Choroid plexus epithelial cell (primary cell): ENCODE measurements around the gene CAMK1D.

ENCODE experiments used
- DNase-seq: peaks from one replicate; pipeline ENCODE4 v3.0.0-alpha.2; 2010; ENCODE audit warnings: low read depth
- H3K4me3 ChIP-seq: 2 replicates; pipeline ENCODE4 v1.5.1; 2011; ENCODE audit warnings: low read depth, mild to moderate bottlenecking, control low read depth, low read length, moderate library complexity
- CTCF ChIP-seq: conservative IDR thresholded peaks from 2 replicates; pipeline ENCODE4 v1.5.1; 2011; ENCODE audit warnings: low read depth, mild to moderate bottlenecking, control low read depth, inconsistent platforms, low read length, moderate library complexity

The CAMK1D gene

GRCh38 chr10:12529976-12530375 is 180.6 kb downstream of the CAMK1D start:
- H3K4me3 ChIP-seq: no peak overlapping the region
- TF ChIP-seq CTCF: no peak
- no peak for DNase-seq

- TF ChIP-seq CTCF: no peak
- peak; percentile 31 for DNase-seq
- no peak overlapping the region for H3K4me3 ChIP-seq
Observed at GRCh38 chr10:12531305-12532220, 182.2 kb downstream of the CAMK1D start.

- DNase-seq: no peak
- no peak for TF ChIP-seq CTCF
- no peak overlapping the region for H3K4me3 ChIP-seq
Observed at GRCh38 chr10:12533151-12533550, 183.8 kb downstream of the CAMK1D start.

- DNase-seq: no peak
- TF ChIP-seq CTCF: no peak
Observed at GRCh38 chr10:12533723-12534122, 184.4 kb downstream of the CAMK1D start.

GRCh38 chr10:12534824-12535223 is 185.5 kb downstream of the CAMK1D start:
- no peak overlapping the region for H3K4me3 ChIP-seq
- peak; percentile 30 for DNase-seq
- TF ChIP-seq CTCF: no peak

More at GRCh38 chr10:12533723-12534122, 184.4 kb downstream of the CAMK1D start:
- H3K4me3 ChIP-seq: no peak overlapping the region

- TF ChIP-seq CTCF: no peak
- H3K4me3 ChIP-seq: no peak overlapping the region
- peak; percentile 52 for DNase-seq
Observed at GRCh38 chr10:12535656-12536055, 186.3 kb downstream of the CAMK1D start.

- H3K4me3 ChIP-seq: no peak overlapping the region
- no peak for DNase-seq
- no peak for TF ChIP-seq CTCF
Observed at GRCh38 chr10:12538491-12538995, 189.2 kb downstream of the CAMK1D start.
